Liver (tissue), 3 donors: ENCODE data around the gene HYAL1.
A peak's percentile ranks its signal among the peaks of the same experiment; 100 is the strongest.

Experiments
- EGR1 ChIP-seq, 2 donors: IDR thresholded peaks; 2 replicates each; pipeline ENCODE4 v1.6.1; 2016 to 2018; ENCODE audit warnings: antibody characterized with exemption in 2 of 2, low read depth in 2 of 2
- FOXA1 ChIP-seq: IDR thresholded peaks from 2 replicates; pipeline ENCODE4 v1.6.1; 2016; ENCODE audit warnings: antibody characterized with exemption
- GABPA ChIP-seq, 2 donors: IDR thresholded peaks in 1 of 2; conservative IDR thresholded peaks in 1 of 2; 2 replicates each; pipeline ENCODE4 v1.6.1; 2016; ENCODE audit warnings: antibody characterized with exemption in 2 of 2, mild to moderate bottlenecking in 1 of 2, moderate library complexity in 1 of 2
- HNF4G ChIP-seq: IDR thresholded peaks from 2 replicates; pipeline ENCODE4 v1.6.1; 2016; ENCODE audit warnings: antibody characterized with exemption
- RAD21 ChIP-seq, 2 donors: IDR thresholded peaks; 2 replicates each; pipeline ENCODE4 v1.6.1; 2016; ENCODE audit warnings: antibody characterized with exemption in 2 of 2, mild to moderate bottlenecking in 2 of 2
- SP1 ChIP-seq: IDR thresholded peaks from 2 replicates; pipeline ENCODE4 v1.6.1; 2018; ENCODE audit warnings: antibody characterized with exemption, mild to moderate bottlenecking
- YY1 ChIP-seq: IDR thresholded peaks from 2 replicates; pipeline ENCODE4 v1.6.1; 2016; ENCODE audit warnings: antibody characterized with exemption, mild to moderate bottlenecking
- TF ChIP-seq, protein P1 (sequence below): fragments of 150-350 bp; IDR thresholded peaks from 2 replicates; pipeline ENCODE4 v1.5.1; 2017; ENCODE audit warnings: improper control_type of control experiment, low read depth, low read length; ENCODE audit not compliant: missing input control
- TF ChIP-seq, protein P2 (sequence below): IDR thresholded peaks from 2 replicates; pipeline ENCODE4 v1.6.1; 2016; ENCODE audit warnings: antibody characterized with exemption
- donor health status: healthy.
- donor health status: healthy.

DNA sequence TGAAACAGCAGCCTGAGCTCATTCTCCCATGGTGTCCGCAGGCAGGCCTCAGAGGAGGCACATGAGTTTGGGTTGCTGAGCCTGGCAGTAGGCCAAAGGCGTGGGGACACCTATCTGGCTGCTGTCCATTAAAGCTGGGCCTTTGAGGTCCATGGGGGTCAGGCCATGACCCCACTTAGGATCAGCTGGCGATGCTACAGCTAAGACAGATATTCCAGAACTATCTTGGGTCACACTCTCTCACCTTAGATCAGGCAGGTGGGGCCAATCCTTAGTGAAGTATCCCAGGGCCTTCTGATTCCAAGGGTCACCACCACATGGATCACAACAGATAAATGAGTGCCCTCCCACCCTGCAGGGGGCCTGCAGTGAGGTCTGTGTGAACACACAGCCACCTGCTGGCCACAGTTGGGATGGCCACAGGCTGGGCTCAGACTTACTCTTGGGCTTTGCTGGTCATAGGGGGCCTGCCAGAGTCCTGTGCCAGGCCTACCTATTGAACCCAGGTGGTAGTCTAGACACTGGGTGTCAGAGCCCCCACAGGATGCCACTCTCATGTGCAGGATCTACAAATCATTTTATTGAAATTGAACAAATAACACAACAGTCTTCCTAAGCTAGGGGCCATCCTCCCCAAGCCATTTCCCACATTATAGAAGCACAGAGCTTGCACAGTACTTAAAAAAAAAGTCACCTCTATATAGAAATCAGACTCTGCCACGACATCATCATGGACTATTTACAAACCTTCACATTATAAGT, 21.2 kb upstream of the HYAL1 start:
- TF ChIP-seq, protein P1, sequence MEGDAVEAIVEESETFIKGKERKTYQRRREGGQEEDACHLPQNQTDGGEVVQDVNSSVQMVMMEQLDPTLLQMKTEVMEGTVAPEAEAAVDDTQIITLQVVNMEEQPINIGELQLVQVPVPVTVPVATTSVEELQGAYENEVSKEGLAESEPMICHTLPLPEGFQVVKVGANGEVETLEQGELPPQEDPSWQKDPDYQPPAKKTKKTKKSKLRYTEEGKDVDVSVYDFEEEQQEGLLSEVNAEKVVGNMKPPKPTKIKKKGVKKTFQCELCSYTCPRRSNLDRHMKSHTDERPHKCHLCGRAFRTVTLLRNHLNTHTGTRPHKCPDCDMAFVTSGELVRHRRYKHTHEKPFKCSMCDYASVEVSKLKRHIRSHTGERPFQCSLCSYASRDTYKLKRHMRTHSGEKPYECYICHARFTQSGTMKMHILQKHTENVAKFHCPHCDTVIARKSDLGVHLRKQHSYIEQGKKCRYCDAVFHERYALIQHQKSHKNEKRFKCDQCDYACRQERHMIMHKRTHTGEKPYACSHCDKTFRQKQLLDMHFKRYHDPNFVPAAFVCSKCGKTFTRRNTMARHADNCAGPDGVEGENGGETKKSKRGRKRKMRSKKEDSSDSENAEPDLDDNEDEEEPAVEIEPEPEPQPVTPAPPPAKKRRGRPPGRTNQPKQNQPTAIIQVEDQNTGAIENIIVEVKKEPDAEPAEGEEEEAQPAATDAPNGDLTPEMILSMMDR: peak; percentile 84
- TF ChIP-seq HNF4G (no peak), GABPA (IDR thresholded peaks at IDR 0.05 in 1 of 2, conservative IDR thresholded peaks at IDR 0.05 in 1 of 2) (no peak), RAD21 (IDR thresholded peaks at IDR 0.05) (peak; percentile 83 to 92), EGR1 (IDR thresholded peaks at IDR 0.05; ENCODE audit: low read depth in 2 of 2) (no peak), YY1 (no peak), FOXA1 (no peak), SP1 (peak; percentile 51)
- TF ChIP-seq, protein P2, sequence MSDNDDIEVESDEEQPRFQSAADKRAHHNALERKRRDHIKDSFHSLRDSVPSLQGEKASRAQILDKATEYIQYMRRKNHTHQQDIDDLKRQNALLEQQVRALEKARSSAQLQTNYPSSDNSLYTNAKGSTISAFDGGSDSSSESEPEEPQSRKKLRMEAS: no peak
